ENCODE measurements around the gene ACSM3. TPM values are rescaled to one million over a fixed set of nuclear protein-coding genes. Genes with fewer than 3 reads are reported as not detected.

The ACSM3 gene
- total and polyA plus RNA-seq, 2 donors (not counting 3 experiments of a cell fraction or from before 2014, with no cell fraction given): 23.7 to 37.3 TPM

DNA sequence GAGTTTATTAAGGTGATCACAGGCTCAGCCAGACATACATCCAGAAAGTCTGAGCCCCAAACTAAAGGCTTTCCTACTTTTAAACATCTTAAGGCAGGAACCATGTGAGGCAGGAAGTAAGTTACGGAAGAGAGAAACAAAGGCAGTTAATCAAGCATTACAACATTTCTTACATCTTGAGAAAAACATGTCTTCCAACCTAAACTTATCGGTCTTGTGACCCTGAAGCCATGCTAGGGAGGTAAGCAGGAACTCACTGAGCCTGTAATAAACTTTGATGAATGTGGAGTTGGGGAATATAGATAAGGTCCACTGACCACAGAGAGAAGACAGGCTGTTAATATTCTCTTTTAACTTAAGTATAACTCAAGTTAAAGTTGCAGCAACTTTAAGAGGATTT, 3.5 kb upstream of the ACSM3 start:
- TF ChIP-seq GATA2 (IDR thresholded peaks at IDR 0.05; ENCODE audit: insufficient read depth, insufficient read length, low read depth, low read length): no peak
- TF ChIP-seq POLR2A (IDR thresholded peaks at IDR 0.05; ENCODE audit: low read depth, low read length): no peak
- no peak for TF ChIP-seq EZH2 (IDR thresholded peaks at IDR 0.05; ENCODE audit: borderline replicate concordance, low read depth, low read length, severe bottlenecking)
- no peak for TF ChIP-seq JUN (IDR thresholded peaks at IDR 0.05; ENCODE audit: borderline replicate concordance, insufficient read depth, insufficient read length, low read depth)
- TF ChIP-seq FOS (IDR thresholded peaks at IDR 0.05; ENCODE audit: borderline replicate concordance, insufficient read depth, low read length): no peak
- no peak for TF ChIP-seq MYC (IDR thresholded peaks at IDR 0.05; ENCODE audit: low read depth, low read length)
- no peak for TF ChIP-seq MAX (IDR thresholded peaks at IDR 0.05; ENCODE audit: insufficient read depth, insufficient read length)
- no peak for TF ChIP-seq POLR2AphosphoS5 (IDR thresholded peaks at IDR 0.05; ENCODE audit: insufficient read depth, low read depth, low read length)
- no peak for TF ChIP-seq CTCF (IDR thresholded peaks at IDR 0.05; ENCODE audit: extremely low read depth in 1 of 2, insufficient read depth in 1 of 2, low read depth in 1 of 2, low read length in 2 of 2)
- no peaks in the 10 kb centered on the region for H3K4me1 ChIP-seq (ENCODE audit: control insufficient read depth, extremely low read depth, insufficient read depth, low read length)
- ChIA-PET POLR2A (no interaction called here), CTCF (no interaction called here)
- no peak overlapping the region for H3K9ac ChIP-seq (replicated peaks; ENCODE audit: extremely low read depth, insufficient read depth, low read length)
- BruUV-seq (replicated peaks): no TSS peak
- H3K79me2 ChIP-seq (ENCODE audit: control insufficient read depth, insufficient read depth, low read length): no peaks in the 10 kb centered on the region
- H2AFZ ChIP-seq (ENCODE audit: low read depth, low read length): no peak overlapping the region
- no peak overlapping the region for H3K4me3 ChIP-seq (replicated peaks in 1 of 3; ENCODE audit: insufficient read depth in 1 of 3, low read depth in 1 of 3, low read length in 3 of 3)
- H3K27me3 ChIP-seq (ENCODE audit: control insufficient read depth in 2 of 2, insufficient read depth in 2 of 2, low read length in 2 of 2): peaks cover 7 to 9% of the 10 kb centered on the region in 2 experiments
- FAIRE-seq (no peak), DNase-seq (ENCODE audit: low read depth, low spot score) (no peak)
- H3K9me1 ChIP-seq (replicated peaks; ENCODE audit: control insufficient read depth, extremely low read depth, insufficient read depth, low read length): no peaks in the 10 kb centered on the region
- no peak overlapping the region for H3K4me2 ChIP-seq (ENCODE audit: insufficient read depth, low read length)
- no peak overlapping the region for H3K27ac ChIP-seq (ENCODE audit: insufficient read depth, low read depth, low read length)
- dilution Hi-C loops (cut with MboI; ENCODE audit: extremely low pct_ligation_motif_present, low sequenced_read_pairs) (no loop called here), intact Hi-C loops (cut with micrococcal nuclease) (no loop called here)
- no peaks in the 10 kb centered on the region for H3K36me3 ChIP-seq (ENCODE audit: control insufficient read depth in 2 of 2, extremely low read depth in 1 of 2, insufficient read depth in 2 of 2, low read length in 2 of 2)
- H4K20me1 ChIP-seq (replicated peaks; ENCODE audit: control insufficient read depth, extremely low read depth, insufficient read depth, low read length): no peaks in the 10 kb centered on the region
- H3K9me3 ChIP-seq (replicated peaks; ENCODE audit: control insufficient read depth, insufficient read depth, low read length): no peaks in the 10 kb centered on the region

Measured in endothelial cell of umbilical vein (primary cell).